Panc1 (cell line): ENCODE measurements around the gene WBP2. TPM values are rescaled to one million over a fixed set of nuclear protein-coding genes. Genes with fewer than 3 reads are reported as not detected.

Experiments
- ATAC-seq: fragments of 200-7000 bp; cut with Tn5 transposase; 2 replicates; pipeline ENCODE4 v1.9.1; 2020; ENCODE audit warnings: mild to moderate bottlenecking, moderate library complexity
- BruUV-seq: library from RNA; stranded (reverse); fragments of 400-500 nt; replicated peaks from 2 replicates; lab custom pipeline; 2021; lab: Mats Ljungman, UMichigan
- CTCF ChIA-PET: fragments of 300-600 bp; sonication (Branson Sonifier 250); formaldehyde crosslinking; loops from one replicate; lab custom pipeline; 2022; ENCODE audit warnings: antibody characterized with exemption; lab: Charles Lee
- POLR2A ChIA-PET: fragments of 300-600 bp; sonication (Branson Sonifier 250); formaldehyde crosslinking; loops from one replicate; lab custom pipeline; 2022; ENCODE audit warnings: antibody characterized with exemption; lab: Charles Lee
- DNase-seq: peaks from one replicate; pipeline ENCODE4 v3.0.0-alpha.2; 2010; ENCODE audit warnings: low read depth, low spot score
- H3K27ac ChIP-seq: 2 replicates; pipeline ENCODE4 v1.5.1; 2011; ENCODE audit warnings: mild to moderate bottlenecking, low read length, inconsistent platforms
- H3K27me3 ChIP-seq: fragments of 200-500 bp; sonication (Bioruptor generic); 2 replicates; pipeline ENCODE4 v1.6.0; 2014; ENCODE audit warnings: low read length, inconsistent platforms; ENCODE audit not compliant: control insufficient read depth, insufficient read depth
- H3K36me3 ChIP-seq: fragments of 200-500 bp; sonication (Bioruptor generic); 2 replicates; pipeline ENCODE4 v1.5.1; 2014; ENCODE audit warnings: inconsistent platforms, mild to moderate bottlenecking, low read length, moderate library complexity; ENCODE audit not compliant: control insufficient read depth, insufficient read depth
- H3K4me1 ChIP-seq: 2 replicates; pipeline ENCODE4 v1.5.1; 2011; ENCODE audit warnings: inconsistent platforms, mild to moderate bottlenecking, low read length, moderate library complexity; ENCODE audit not compliant: control insufficient read depth, insufficient read depth
- H3K4me3 ChIP-seq, 2 experiments: 2 replicates each; pipeline ENCODE4 v1.5.1; 2011 to 2012; ENCODE audit warnings: low read depth in 2 of 2, low read length in 2 of 2, mild to moderate bottlenecking in 2 of 2, inconsistent platforms in 1 of 2, moderate library complexity in 1 of 2
- H3K9me3 ChIP-seq: fragments of 200-500 bp; sonication (Bioruptor generic); 2 replicates; pipeline ENCODE4 v1.5.1; 2014; ENCODE audit warnings: low read depth, mild to moderate bottlenecking, inconsistent platforms, low read length, moderate library complexity; ENCODE audit not compliant: control insufficient read depth, insufficient read depth
- POLR2AphosphoS5 ChIP-seq: IDR thresholded peaks from 2 replicates; pipeline ENCODE4 v1.6.1; 2012; ENCODE audit warnings: mild to moderate bottlenecking, low read depth, low read length, moderate library complexity
- SIN3A ChIP-seq: IDR thresholded peaks from 2 replicates; pipeline ENCODE4 v1.6.1; 2012; ENCODE audit warnings: low read depth, mild to moderate bottlenecking, low read length, moderate library complexity, borderline replicate concordance; ENCODE audit not compliant: insufficient read depth
- TCF7L2 ChIP-seq: IDR thresholded peaks from 2 replicates; pipeline ENCODE4 v1.6.1; 2011; ENCODE audit warnings: mild to moderate bottlenecking, low read depth, low read length, inconsistent platforms
- in situ Hi-C: cut with HindIII; loops from 2 replicates; pipeline ENCODE4 v1.10.0; 2016; ENCODE audit warnings: low sequenced_read_pairs, low pct_unique_long_range_greater_than_20kb
- intact Hi-C: fragments of 100-400 bp; cut with micrococcal nuclease; formaldehyde crosslinking; loops from one replicate; pipeline ENCODE4 v1.10.0; 2022; ENCODE audit not compliant: unreplicated experiment
- total RNA-seq: library from RNA; stranded (reverse); gene quantifications from one replicate; pipeline ENCODE4 v1.2.1, GENCODE V29; 2021; ENCODE audit not compliant: unreplicated experiment
- TF ChIP-seq, protein P1 (sequence below), 2 experiments: IDR thresholded peaks; 2 replicates each; pipeline ENCODE4 v1.6.1; 2011 to 2012; ENCODE audit warnings: low read depth in 2 of 2, control low read depth in 1 of 2, low read length in 1 of 2, mild to moderate bottlenecking in 1 of 2, moderate library complexity in 1 of 2; ENCODE audit not compliant: insufficient read depth in 1 of 2
- TF ChIP-seq, protein P2 (sequence below): fragments of 450-650 bp; IDR thresholded peaks from 2 replicates; pipeline ENCODE4 v1.5.1; 2017; ENCODE audit warnings: mild to moderate bottlenecking

The WBP2 gene
- total RNA-seq, 1 experiment from 2014 or later = 163 TPM

DNA sequence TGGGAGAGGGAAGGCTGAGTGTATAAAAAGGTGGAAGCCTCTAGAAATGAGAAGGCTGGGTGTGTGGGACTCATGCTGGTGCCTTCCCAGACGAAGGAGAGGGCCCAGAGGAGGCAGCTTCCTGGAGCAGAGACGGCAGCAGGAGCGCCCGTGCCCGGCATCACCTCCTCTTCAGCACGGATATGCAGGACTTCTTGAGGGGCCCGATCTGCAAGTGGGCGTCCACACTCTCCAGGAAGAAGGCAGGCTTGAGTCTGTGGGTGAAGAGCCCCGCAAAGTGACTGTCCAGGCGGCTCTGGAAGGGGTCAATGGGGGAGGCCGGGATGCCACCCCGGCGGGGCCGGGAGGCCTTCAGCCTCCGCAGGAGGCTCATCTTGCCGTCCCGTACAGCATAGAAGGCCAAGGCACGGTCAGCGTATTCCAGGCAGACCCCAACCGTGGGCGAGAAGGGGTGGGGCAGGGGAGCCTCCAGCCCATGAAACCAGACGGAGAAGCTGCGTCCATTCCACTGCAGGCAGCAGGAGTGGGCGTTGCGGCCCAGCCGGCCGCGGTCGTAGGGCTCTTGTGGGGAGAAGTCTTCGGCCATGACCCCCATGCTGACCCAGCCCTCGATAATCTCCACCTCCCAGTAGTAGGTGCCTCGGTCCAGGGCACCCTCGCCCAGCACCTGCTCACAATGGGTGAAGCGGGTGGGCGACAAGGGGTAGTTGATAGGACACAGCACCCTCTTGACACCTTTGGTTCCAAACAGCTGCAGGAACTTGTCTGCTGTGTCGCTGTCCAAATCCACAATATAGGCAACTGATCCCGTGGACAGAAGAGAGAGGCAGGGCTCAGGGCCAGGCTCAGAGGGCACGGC is 19.4 kb upstream of the WBP2 start:
- H3K27me3 ChIP-seq = no peaks in the 10 kb centered on the region
- ChIA-PET POLR2A (interaction anchor here (0.6 kb wide), 1 partner anchor 12 kb away, joined by 3 read pairs; no protein-coding TSS in a partner anchor), CTCF (interaction anchor here (0.6 to 1.0 kb wide), 2 partner anchors 13 to 122 kb away, joined by 3 to 6 read pairs; no protein-coding TSS in a partner anchor)
- H3K9me3 ChIP-seq = no peaks in the 10 kb centered on the region
- no peaks in the 10 kb centered on the region; the same call in 1 of the 2 replicates for H3K36me3 ChIP-seq
- H3K4me3 ChIP-seq = no peak overlapping the region
- ATAC-seq (no peak), DNase-seq (no peak)
- no peak for TF ChIP-seq TCF7L2
- no peak; the same call in 1 of the 2 replicates for TF ChIP-seq POLR2AphosphoS5
- TF ChIP-seq, protein P1, sequence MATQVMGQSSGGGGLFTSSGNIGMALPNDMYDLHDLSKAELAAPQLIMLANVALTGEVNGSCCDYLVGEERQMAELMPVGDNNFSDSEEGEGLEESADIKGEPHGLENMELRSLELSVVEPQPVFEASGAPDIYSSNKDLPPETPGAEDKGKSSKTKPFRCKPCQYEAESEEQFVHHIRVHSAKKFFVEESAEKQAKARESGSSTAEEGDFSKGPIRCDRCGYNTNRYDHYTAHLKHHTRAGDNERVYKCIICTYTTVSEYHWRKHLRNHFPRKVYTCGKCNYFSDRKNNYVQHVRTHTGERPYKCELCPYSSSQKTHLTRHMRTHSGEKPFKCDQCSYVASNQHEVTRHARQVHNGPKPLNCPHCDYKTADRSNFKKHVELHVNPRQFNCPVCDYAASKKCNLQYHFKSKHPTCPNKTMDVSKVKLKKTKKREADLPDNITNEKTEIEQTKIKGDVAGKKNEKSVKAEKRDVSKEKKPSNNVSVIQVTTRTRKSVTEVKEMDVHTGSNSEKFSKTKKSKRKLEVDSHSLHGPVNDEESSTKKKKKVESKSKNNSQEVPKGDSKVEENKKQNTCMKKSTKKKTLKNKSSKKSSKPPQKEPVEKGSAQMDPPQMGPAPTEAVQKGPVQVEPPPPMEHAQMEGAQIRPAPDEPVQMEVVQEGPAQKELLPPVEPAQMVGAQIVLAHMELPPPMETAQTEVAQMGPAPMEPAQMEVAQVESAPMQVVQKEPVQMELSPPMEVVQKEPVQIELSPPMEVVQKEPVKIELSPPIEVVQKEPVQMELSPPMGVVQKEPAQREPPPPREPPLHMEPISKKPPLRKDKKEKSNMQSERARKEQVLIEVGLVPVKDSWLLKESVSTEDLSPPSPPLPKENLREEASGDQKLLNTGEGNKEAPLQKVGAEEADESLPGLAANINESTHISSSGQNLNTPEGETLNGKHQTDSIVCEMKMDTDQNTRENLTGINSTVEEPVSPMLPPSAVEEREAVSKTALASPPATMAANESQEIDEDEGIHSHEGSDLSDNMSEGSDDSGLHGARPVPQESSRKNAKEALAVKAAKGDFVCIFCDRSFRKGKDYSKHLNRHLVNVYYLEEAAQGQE (IDR thresholded peaks at IDR 0.05; ENCODE audit: insufficient read depth in 1 of 2, low read depth in 2 of 2, low read length in 1 of 2) = peak; percentile 68 to 73
- TF ChIP-seq SIN3A = no peak
- TF ChIP-seq, protein P2, sequence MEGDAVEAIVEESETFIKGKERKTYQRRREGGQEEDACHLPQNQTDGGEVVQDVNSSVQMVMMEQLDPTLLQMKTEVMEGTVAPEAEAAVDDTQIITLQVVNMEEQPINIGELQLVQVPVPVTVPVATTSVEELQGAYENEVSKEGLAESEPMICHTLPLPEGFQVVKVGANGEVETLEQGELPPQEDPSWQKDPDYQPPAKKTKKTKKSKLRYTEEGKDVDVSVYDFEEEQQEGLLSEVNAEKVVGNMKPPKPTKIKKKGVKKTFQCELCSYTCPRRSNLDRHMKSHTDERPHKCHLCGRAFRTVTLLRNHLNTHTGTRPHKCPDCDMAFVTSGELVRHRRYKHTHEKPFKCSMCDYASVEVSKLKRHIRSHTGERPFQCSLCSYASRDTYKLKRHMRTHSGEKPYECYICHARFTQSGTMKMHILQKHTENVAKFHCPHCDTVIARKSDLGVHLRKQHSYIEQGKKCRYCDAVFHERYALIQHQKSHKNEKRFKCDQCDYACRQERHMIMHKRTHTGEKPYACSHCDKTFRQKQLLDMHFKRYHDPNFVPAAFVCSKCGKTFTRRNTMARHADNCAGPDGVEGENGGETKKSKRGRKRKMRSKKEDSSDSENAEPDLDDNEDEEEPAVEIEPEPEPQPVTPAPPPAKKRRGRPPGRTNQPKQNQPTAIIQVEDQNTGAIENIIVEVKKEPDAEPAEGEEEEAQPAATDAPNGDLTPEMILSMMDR = no peak
- peaks cover 37% of the 10 kb centered on the region for H3K4me1 ChIP-seq
- BruUV-seq = no TSS peak
- H3K27ac ChIP-seq = peak overlapping the region; percentile 88; the same call in 1 of the 2 replicates
- in situ Hi-C loops = no loop called here
- intact Hi-C loops = no loop called here

DNA sequence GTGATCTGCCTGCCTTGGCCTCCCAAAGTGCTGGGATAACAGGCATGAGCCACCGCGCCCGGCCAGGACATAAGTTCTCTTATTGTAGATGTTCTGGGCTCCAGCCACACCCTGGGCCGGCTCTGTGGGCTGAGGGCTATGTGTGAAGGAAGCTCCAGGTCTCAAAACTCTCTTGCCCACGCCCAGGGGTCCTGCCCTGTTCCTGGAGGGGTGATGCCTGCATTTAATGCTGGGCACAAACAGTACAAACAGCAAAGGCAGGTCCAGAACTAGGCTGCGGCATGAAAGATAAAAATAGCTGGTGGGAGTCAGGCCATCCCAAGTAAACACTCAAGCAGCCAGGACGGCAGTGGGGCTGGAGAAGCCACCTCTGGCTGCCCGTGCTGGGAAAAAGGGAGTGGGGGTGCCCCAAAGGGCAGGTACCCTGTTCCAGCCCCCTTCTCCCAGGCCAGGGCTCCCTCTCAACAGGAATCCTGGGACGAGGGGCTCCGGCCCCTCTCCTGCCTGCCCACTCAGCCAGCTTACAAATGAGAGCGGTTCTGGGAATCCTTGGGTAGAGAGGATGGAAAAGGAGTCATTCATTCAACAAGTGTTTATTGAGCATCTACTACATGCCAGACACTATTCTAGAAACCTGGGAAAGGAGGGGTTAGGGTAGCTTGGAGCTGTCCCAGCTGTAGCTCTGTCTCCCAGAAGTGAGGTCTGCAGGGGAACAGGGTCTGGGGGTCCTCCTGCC is 18.6 kb upstream of the WBP2 start:
- no peaks in the 10 kb centered on the region; the same call in 1 of the 2 replicates for H3K36me3 ChIP-seq
- intact Hi-C loops = no loop called here
- no peaks in the 10 kb centered on the region for H3K9me3 ChIP-seq
- ChIA-PET CTCF (interaction anchor here (1.0 to 1.2 kb wide), 2 partner anchors 13 to 18 kb away, joined by 3 to 5 read pairs; partner anchors contain the start of gene WBP2), POLR2A (interaction anchor here (0.6 to 1.5 kb wide), 2 partner anchors 13 to 18 kb away, joined by 3 to 4 read pairs; partner anchors contain the start of gene WBP2)
- H3K4me1 ChIP-seq = peaks cover 41% of the 10 kb centered on the region
- ATAC-seq (no peak), DNase-seq (no peak)
- BruUV-seq = no TSS peak
- TF ChIP-seq SIN3A = no peak
- no peak for TF ChIP-seq POLR2AphosphoS5
- no peak for TF ChIP-seq TCF7L2
- TF ChIP-seq, protein P2 = no peak
- H3K27ac ChIP-seq = peak overlapping the region; percentile 60
- no peak overlapping the region for H3K4me3 ChIP-seq
- in situ Hi-C loops = no loop called here
- no peaks in the 10 kb centered on the region for H3K27me3 ChIP-seq
